Psoas muscle (tissue), 8 donors: ENCODE data around the gene CDHR3. TPM values are rescaled to one million over a fixed set of nuclear protein-coding genes. Genes with fewer than 3 reads are reported as not detected.

Experiments used
- ATAC-seq, 4 donors: fragments of 200-7000 bp; cut with Tn5 transposase; one replicate each; pipeline ENCODE4 v1.9.1; 2020; ENCODE audit warnings: moderate library complexity in 3 of 4, mild to moderate bottlenecking in 2 of 4
- DNase-seq, 2 donors: peaks; one replicate each; pipeline ENCODE4 v3.0.0-alpha.2; 2020
- H3K27ac ChIP-seq: fragments of 200-600 bp; one replicate; pipeline ENCODE4 v1.8.0; 2022
- H3K27me3 ChIP-seq, 3 donors: fragments of 200-600 bp in 1 of 3; one replicate each; pipeline versions ENCODE4 v1.6.1 to v1.8.0; 2013 to 2022; ENCODE audit warnings: low read length in 2 of 3, mild to moderate bottlenecking in 2 of 3, moderate library complexity in 1 of 3; ENCODE audit not compliant: insufficient read depth in 3 of 3
- H3K36me3 ChIP-seq, 2 donors: fragments of 200-600 bp in 1 of 2; one replicate each; pipeline versions ENCODE4 v1.6.1 to v1.8.0; 2013 to 2022; ENCODE audit warnings: low read depth in 1 of 2, mild to moderate bottlenecking in 1 of 2, moderate library complexity in 1 of 2; ENCODE audit not compliant: insufficient read depth in 1 of 2
- H3K4me1 ChIP-seq: fragments of 200-600 bp; one replicate; pipeline ENCODE4 v1.8.0; 2022
- H3K4me3 ChIP-seq: fragments of 200-600 bp; one replicate; pipeline ENCODE4 v1.8.0; 2022; ENCODE audit warnings: mild to moderate bottlenecking
- H3K9me3 ChIP-seq: fragments of 200-600 bp; one replicate; pipeline ENCODE4 v1.8.0; 2022
- CTCF ChIP-seq: fragments of 200-600 bp; IDR thresholded peaks from one replicate; pipeline ENCODE4 v1.8.0; 2022; ENCODE audit warnings: antibody characterized with exemption
- WGBS, 3 donors: extraction: QIAGEN DNeasy Blood & Tissue Kit; methylation state at CpG; one replicate each; pipeline versions ENCODE4 v1.1.6 to v1.1.7; 2013; 5-methylcytosine and 5-hydroxymethylcytosine counted together
- intact Hi-C, 2 donors: fragments of 100-400 bp; cut with DNase I; formaldehyde crosslinking; loops; one replicate each; pipeline versions ENCODE4 v1.11.0 to v1.14.2; 2022
- polyA plus RNA-seq, 3 donors: library from polyadenylated mRNA; stranded (reverse); fragments of 200-250 nt; gene quantifications; one replicate each; pipeline ENCODE4 v1.2.3, GENCODE V29; 2013
- total RNA-seq, 4 donors: library from RNA; stranded (reverse); fragmentation: NEBNext Ultra II Directional in 2 of 4; extraction: Animal tissue kit (Norgen Biotek cat#: 25700) in 2 of 4; gene quantifications; one replicate each; pipeline versions ENCODE4 v1.2.1 to v1.2.4, GENCODE V29; 2021 to 2023
- donor health status: healthy with polysubstance abuse.
- donor health status: DM: no; HTN: no; CAD: no; lungs with moderate emphysema.
- donor health status: Bipolar disorder and iron deficiency.
- donor health status: healthy.
- donor health status: DM: yes; HTN: yes; CAD: no.
- donor health status: DM: no; HTN: no; CAD: no.
- donor health status: DM: no; HTN: no; CAD: no.
- donor health status: DM: yes; HTN: yes; CAD: no.

Gene CDHR3
- total and polyA plus RNA-seq, 7 donors: 0.30 to 1.7 (median 0.44) TPM

GRCh38 chr7:106060394-106060920 is 97.4 kb downstream of the CDHR3 start:
- intact Hi-C loops: loop anchor here in 1 of 2 donors (10.0 kb wide), 1 partner anchor 224 kb away; the partner anchor contains the start of gene NAMPT

GRCh38 chr7:106061301-106061979 is 98.4 kb downstream of the CDHR3 start:
- intact Hi-C loops: loop anchor here in 1 of 2 donors (10.0 kb wide), 1 partner anchor 223 kb away; the partner anchor contains the start of gene NAMPT
- Histone ChIP-seq H3K4me1 (peaks cover 14% of the 10 kb centered on the region), H3K27ac (no peak overlapping the region), H3K4me3 (no peak overlapping the region), H3K27me3 (no peaks in the 10 kb centered on the region), H3K9me3 (no peaks in the 10 kb centered on the region), H3K36me3 (no peaks in the 10 kb centered on the region)
- ATAC-seq: no peak
- no peak for TF ChIP-seq CTCF
- WGBS, 3 donors: 89 to 95% (median 94%) methylated on average over 9 of the region's 9 CpGs
- no peak for DNase-seq

More at GRCh38 chr7:106060394-106060920, 97.4 kb downstream of the CDHR3 start:
- ATAC-seq: no peak
- no peaks in the 10 kb centered on the region for H3K36me3 ChIP-seq
- DNase-seq: no peak
- no peaks in the 10 kb centered on the region for H3K9me3 ChIP-seq
- no peak for TF ChIP-seq CTCF
- H3K27ac ChIP-seq: no peak overlapping the region
- 86 to 93% (median 91%) methylated on average over 7 of the region's 7 CpGs for WGBS, 3 donors
- peaks cover 5% of the 10 kb centered on the region for H3K4me1 ChIP-seq
- H3K27me3 ChIP-seq: no peaks in the 10 kb centered on the region
- no peak overlapping the region for H3K4me3 ChIP-seq

GRCh38 chr7:106062006-106062405 is 98.9 kb downstream of the CDHR3 start:
- H3K4me3 ChIP-seq: no peak overlapping the region
- H3K9me3 ChIP-seq: no peaks in the 10 kb centered on the region
- intact Hi-C loops: loop anchor here in 1 of 2 donors (10.0 kb wide), 1 partner anchor 223 kb away; the partner anchor contains the start of gene NAMPT
- WGBS, 3 donors: 94 to 97% (median 95%) methylated on average over 7 of the region's 7 CpGs
- no peaks in the 10 kb centered on the region for H3K27me3 ChIP-seq
- DNase-seq: no peak
- H3K27ac ChIP-seq: no peak overlapping the region
- no peaks in the 10 kb centered on the region for H3K36me3 ChIP-seq
- ATAC-seq: no peak
- no peak for TF ChIP-seq CTCF
- H3K4me1 ChIP-seq: peaks cover 14% of the 10 kb centered on the region

- DNase-seq (no peak), ATAC-seq (no peak)
- WGBS, 3 donors: 80 to 87% (median 86%) methylated on average over 2 of the region's 2 CpGs
- no peak for TF ChIP-seq CTCF
- no peaks in the 10 kb centered on the region for H3K27me3 ChIP-seq
- H3K27ac ChIP-seq: no peak overlapping the region
- no peaks in the 10 kb centered on the region for H3K36me3 ChIP-seq
- H3K4me1 ChIP-seq: peaks cover 14% of the 10 kb centered on the region
- intact Hi-C loops: loop anchor here in 1 of 2 donors (10.0 kb wide), 1 partner anchor 222 kb away; the partner anchor contains the start of gene NAMPT
- no peak overlapping the region for H3K4me3 ChIP-seq
- H3K9me3 ChIP-seq: no peaks in the 10 kb centered on the region
These were observed 99.5 kb downstream of the CDHR3 start for GRCh38 chr7:106062521-106062931.
